Astrocyte (in vitro differentiated cells and primary cell): ENCODE results near the gene OTUB2.
A peak's percentile ranks its signal among the peaks of the same experiment; 100 is the strongest.

Source experiments
- CTCF ChIP-seq: IDR thresholded peaks from 2 replicates; pipeline ENCODE4 v1.5.1; 2011; ENCODE audit warnings: low read depth, mild to moderate bottlenecking, inconsistent platforms, low read length, moderate library complexity; ENCODE audit not compliant: insufficient read depth
- EZH2 ChIP-seq: IDR thresholded peaks from 2 replicates; pipeline ENCODE4 v1.6.1; 2012; ENCODE audit warnings: mild to moderate bottlenecking, low read length, inconsistent platforms; ENCODE audit not compliant: insufficient read depth

GRCh38 chr14:93984987-93985410 is 41.1 kb upstream of the OTUB2 start:
- TF ChIP-seq CTCF (peak; percentile 55), EZH2 (no peak)
